HCT116 (cell line): Measurements from ENCODE around the gene PLD3. TPM values are rescaled to one million over a fixed set of nuclear protein-coding genes. Genes with fewer than 3 reads are reported as not detected.

Experiments
- ATAC-seq: fragments of 200-7000 bp; cut with Tn5 transposase; 2 replicates; pipeline ENCODE4 v1.9.1; 2020; ENCODE audit warnings: mild to moderate bottlenecking, moderate library complexity
- BruUV-seq: library from RNA; stranded (reverse); fragments of 400-500 nt; replicated peaks from 2 replicates; lab custom pipeline; 2021; lab: Mats Ljungman, UMichigan
- CTCF ChIA-PET: fragments of 300-600 bp; sonication (Branson Sonifier 250); formaldehyde crosslinking; loops from one replicate; lab custom pipeline; 2021; ENCODE audit warnings: antibody characterized with exemption; lab: Charles Lee
- POLR2A ChIA-PET: fragments of 300-600, 350-600 bp; sonication (Branson Sonifier 250); formaldehyde crosslinking; loops from one replicate; lab custom pipeline; 2021; ENCODE audit warnings: antibody characterized with exemption; lab: Charles Lee
- RAD21 ChIA-PET, 2 experiments: fragments of 300-600 bp; sonication (Branson Sonifier 250); formaldehyde crosslinking; loops; one replicate each; lab custom pipeline; 2023; ENCODE audit warnings: low total read pairs in 2 of 2; ENCODE audit not compliant: uncharacterized antibody in 2 of 2, unreplicated experiment in 2 of 2, low non-redundant PET in 1 of 2; lab: Charles Lee
- DNase-seq: peaks from one replicate; pipeline ENCODE4 v3.0.0-alpha.2; 2010; ENCODE audit warnings: low read depth, low spot score
- H2AFZ ChIP-seq: fragments of 200-600 bp; shearing (Covaris generic), sonication (generic); 2 replicates; pipeline ENCODE4 v1.6.1; 2017; ENCODE audit warnings: low read depth, mixed run types, mixed read lengths, antibody characterized with exemption, low read length; ENCODE audit not compliant: poor library complexity, severe bottlenecking
- H3K27ac ChIP-seq: 2 replicates; pipeline ENCODE4 v1.5.1; 2012; ENCODE audit warnings: low read depth, low read length
- H3K27me3 ChIP-seq: fragments of 200-600 bp; sonication (generic); 2 replicates; pipeline ENCODE4 v1.6.1; 2016; ENCODE audit warnings: mixed run types, low read length, mixed read lengths; ENCODE audit not compliant: insufficient read depth
- H3K36me3 ChIP-seq, 2 experiments: fragments of 200-500 bp in 1 of 2; fragments of 200-600 bp in 1 of 2; sonication (Bioruptor generic) in 1 of 2; sonication (generic) in 1 of 2; 2 replicates each; pipeline versions ENCODE4 v1.5.1 to v1.6.1; 2014 to 2016; ENCODE audit warnings: low read length in 2 of 2, inconsistent platforms in 1 of 2, mixed read lengths in 1 of 2, mixed run types in 1 of 2; ENCODE audit not compliant: insufficient read depth in 2 of 2, control insufficient read depth in 1 of 2
- H3K4me1 ChIP-seq, 2 experiments: fragments of 200-600 bp in 1 of 2; sonication (generic) in 1 of 2; 2 replicates each; pipeline versions ENCODE4 v1.5.1 to v1.6.1; 2012 to 2017; ENCODE audit warnings: low read length in 2 of 2, inconsistent platforms in 1 of 2, mild to moderate bottlenecking in 1 of 2, mixed read lengths in 1 of 2, mixed run types in 1 of 2, moderate library complexity in 1 of 2; ENCODE audit not compliant: insufficient read depth in 2 of 2, control insufficient read depth in 1 of 2
- H3K4me2 ChIP-seq: fragments of 200-600 bp; sonication (generic); 2 replicates; pipeline ENCODE4 v1.6.1; 2017; ENCODE audit warnings: mixed run types, low read length, mixed read lengths
- H3K4me3 ChIP-seq, 2 experiments: fragments of 200-600 bp in 1 of 2; sonication (generic) in 1 of 2; replicated peaks in 1 of 2; 2 replicates each; pipeline ENCODE4 v1.5.1; 2011 to 2016; ENCODE audit warnings: low read length in 2 of 2, control low read depth in 1 of 2, low read depth in 1 of 2, mild to moderate bottlenecking in 1 of 2, mixed read lengths in 1 of 2, mixed run types in 1 of 2
- H3K79me2 ChIP-seq: fragments of 200-600 bp; sonication (generic); 2 replicates; pipeline ENCODE4 v1.6.1; 2017; ENCODE audit warnings: mild to moderate bottlenecking, mixed run types, low read length, moderate library complexity, mixed read lengths; ENCODE audit not compliant: insufficient read depth
- H3K9ac ChIP-seq: fragments of 200-600 bp; sonication (generic); 2 replicates; pipeline ENCODE4 v1.6.1; 2016; ENCODE audit warnings: low read length, mixed read lengths
- H3K9me2 ChIP-seq: fragments of 200-600 bp; sonication (generic), shearing (Covaris generic); 2 replicates; pipeline ENCODE4 v1.6.1; 2017; ENCODE audit warnings: mixed run types, mild to moderate bottlenecking, moderate library complexity; ENCODE audit not compliant: insufficient read depth
- H3K9me3 ChIP-seq, 2 experiments: fragments of 200-500 bp in 1 of 2; fragments of 200-600 bp in 1 of 2; sonication (Bioruptor generic) in 1 of 2; sonication (generic) in 1 of 2; 2 replicates each; pipeline ENCODE4 v1.6.1; 2014 to 2017; ENCODE audit warnings: low read length in 2 of 2, mixed read lengths in 2 of 2, inconsistent platforms in 1 of 2, low read depth in 1 of 2, mild to moderate bottlenecking in 1 of 2, mixed run types in 1 of 2, moderate library complexity in 1 of 2; ENCODE audit not compliant: control insufficient read depth in 1 of 2, insufficient read depth in 1 of 2
- H4K20me1 ChIP-seq: fragments of 200-600 bp; sonication (generic), shearing (Covaris generic); 2 replicates; pipeline ENCODE4 v1.6.1; 2017; ENCODE audit warnings: mixed run types, mild to moderate bottlenecking, moderate library complexity; ENCODE audit not compliant: insufficient read depth
- ATF3 ChIP-seq: IDR thresholded peaks from 2 replicates; pipeline ENCODE4 v1.6.1; 2012
- CTCF ChIP-seq, 3 experiments: fragments of 200-600 bp in 1 of 3; sonication (generic) in 1 of 3; IDR thresholded peaks in 2 of 3; conservative IDR thresholded peaks in 1 of 3; 2 replicates each; pipeline ENCODE4 v1.5.1; 2012 to 2017; ENCODE audit warnings: low read depth in 2 of 3, low read length in 2 of 3, antibody characterized with exemption in 1 of 3, borderline replicate concordance in 1 of 3, control low read depth in 1 of 3, mild to moderate bottlenecking in 1 of 3, mixed read lengths in 1 of 3, mixed run types in 1 of 3, moderate library complexity in 1 of 3; ENCODE audit not compliant: insufficient read depth in 1 of 3
- EGR1 ChIP-seq: IDR thresholded peaks from 2 replicates; pipeline ENCODE4 v1.6.1; 2012; ENCODE audit warnings: low read depth
- ELF1 ChIP-seq: IDR thresholded peaks from 2 replicates; pipeline ENCODE4 v1.6.1; 2012; ENCODE audit warnings: low read depth, borderline replicate concordance
- FOSL1 ChIP-seq: IDR thresholded peaks from 2 replicates; pipeline ENCODE4 v1.6.1; 2012; ENCODE audit warnings: low read depth
- MAX ChIP-seq: IDR thresholded peaks from 2 replicates; pipeline ENCODE4 v1.6.1; 2012
- POLR2A ChIP-seq: IDR thresholded peaks from 2 replicates; pipeline ENCODE4 v1.7.0; 2011; ENCODE audit warnings: borderline replicate concordance; ENCODE audit not compliant: insufficient read depth, insufficient read length; ENCODE audit errors: extremely low read depth
- POLR2AphosphoS5 ChIP-seq: IDR thresholded peaks from 2 replicates; pipeline ENCODE4 v1.6.1; 2011; ENCODE audit warnings: mild to moderate bottlenecking, low read depth, low read length, moderate library complexity
- RAD21 ChIP-seq: IDR thresholded peaks from 2 replicates; pipeline ENCODE4 v1.6.1; 2012; ENCODE audit warnings: low read depth, mild to moderate bottlenecking
- SIN3A ChIP-seq: IDR thresholded peaks from 2 replicates; pipeline ENCODE4 v1.6.1; 2012; ENCODE audit warnings: low read depth
- SP1 ChIP-seq: IDR thresholded peaks from 2 replicates; pipeline ENCODE4 v1.6.1; 2012; ENCODE audit warnings: low read depth
- SRF ChIP-seq: IDR thresholded peaks from 2 replicates; pipeline ENCODE4 v1.6.1; 2012; ENCODE audit warnings: low read depth
- TCF7L2 ChIP-seq: IDR thresholded peaks from 2 replicates; pipeline ENCODE4 v1.7.0; 2011; ENCODE audit warnings: borderline replicate concordance, inconsistent platforms; ENCODE audit not compliant: insufficient read depth, insufficient read length; ENCODE audit errors: extremely low read depth
- ZBTB33 ChIP-seq: IDR thresholded peaks from 2 replicates; pipeline ENCODE4 v1.6.1; 2011; ENCODE audit warnings: mild to moderate bottlenecking, low read length, moderate library complexity; ENCODE audit not compliant: insufficient replicate concordance; ENCODE audit errors: extremely low read depth
- ZFX ChIP-seq: fragments of 450-650 bp; IDR thresholded peaks from 2 replicates; pipeline ENCODE4 v1.6.1; 2017
- intact Hi-C: fragments of 100-400 bp; cut with micrococcal nuclease; formaldehyde crosslinking; loops from 2 replicates; pipeline ENCODE4 v1.10.0; 2022
- total RNA-seq: library from RNA; stranded (reverse); gene quantifications from one replicate; pipeline ENCODE4 v1.2.1, GENCODE V29; 2021; ENCODE audit not compliant: unreplicated experiment

Gene PLD3
- total RNA-seq, 1 experiment from 2014 or later: 123 TPM

- CTCF ChIA-PET: interaction anchor here (0.6 to 1.3 kb wide), 8 partner anchors 15 to 209 kb away, joined by 3 to 10 read pairs (median 4); partner anchors contain the start of gene BLVRB
- H3K27me3 ChIP-seq: no peaks in the 10 kb centered on the region
- H3K4me3 ChIP-seq: peak within 1 kb of the TSS; percentile 65 to 84
- peaks cover 5 to 13% of the 10 kb centered on the region in 2 experiments; a peak in 2 of 4 replicates for H3K36me3 ChIP-seq
- no peaks in the 10 kb centered on the region for H3K9me3 ChIP-seq
- peak within 1 kb of the TSS; percentile 80 for H3K9ac ChIP-seq
- H3K4me1 ChIP-seq: peaks cover 27 to 57% of the 10 kb centered on the region in 2 experiments
- BruUV-seq: no TSS peak
- peak within 1 kb of the TSS; percentile 95 for H3K4me2 ChIP-seq
- RAD21 ChIA-PET: no interaction called here
- H3K79me2 ChIP-seq: peaks cover 35% of the 10 kb centered on the region
- H3K9me2 ChIP-seq: no peaks in the 10 kb centered on the region
- peak; percentile 98 for DNase-seq
- peak; percentile 79 for ATAC-seq
- POLR2A ChIA-PET: interaction anchor here (0.5 to 2.2 kb wide), 18 partner anchors 8 to 265 kb away, joined by 3 to 28 read pairs (median 5); partner anchors contain the start of genes BLVRB, C19orf47, PRX and SERTAD3
- intact Hi-C loops: loop anchor here (1.0 kb wide), 1 partner anchor 18 kb away; no protein-coding TSS in a partner anchor
- H2AFZ ChIP-seq: no peak within 1 kb of the TSS
- no peaks in the 10 kb centered on the region for H4K20me1 ChIP-seq
- peak; percentile 65 for TF ChIP-seq MAX
- TF ChIP-seq ZBTB33: no peak
- no peak; the same call in 1 of the 2 replicates for TF ChIP-seq ELF1
- peak; percentile 97 for TF ChIP-seq POLR2A
- TF ChIP-seq ZFX: no peak
- peak; percentile 95 for TF ChIP-seq SIN3A
- peak; percentile 97 for TF ChIP-seq EGR1
- no peak for TF ChIP-seq ATF3
- peak; percentile 100 for TF ChIP-seq POLR2AphosphoS5
- peak; percentile 70 for TF ChIP-seq SRF
- TF ChIP-seq CTCF (IDR thresholded peaks at IDR 0.05 in 2 of 3, conservative IDR thresholded peaks at IDR 0.05 in 1 of 3; ENCODE audit: borderline replicate concordance in 1 of 3, insufficient read depth in 1 of 3, low read depth in 2 of 3, low read length in 2 of 3): peak; percentile 23 to 82 (median 75); a peak in 5 of 6 replicates
- TF ChIP-seq FOSL1: peak; percentile 62
- peak; percentile 36 for TF ChIP-seq RAD21
- peak; percentile 92 for TF ChIP-seq SP1
- TF ChIP-seq TCF7L2: no peak
- H3K27ac ChIP-seq: peak within 1 kb of the TSS; percentile 98
Observed at GRCh38 chr19:40425450-40426287, 77.2 kb downstream of the PLD3 start, which contains the start of gene SERTAD1. SERTAD1 (minus strand) TSS chr19:40425992; CDS start chr19:40423546, 2,446 bp downstream.
